K562 (cell line): ENCODE measurements around the gene ZNF428. TPM values are rescaled to one million over a fixed set of nuclear protein-coding genes. Genes with fewer than 3 reads are reported as not detected.
A peak's percentile ranks its signal among the peaks of the same experiment; 100 is the strongest.

ENCODE experiments used
- ETV1 ChIP-seq: fragments of 450-650 bp; conservative IDR thresholded peaks from 2 replicates; pipeline ENCODE4 v1.6.1; 2016; ENCODE audit warnings: missing genetic modification characterization, control low read depth, low read depth, missing compliant biosample characterization
- HCFC1 ChIP-seq: IDR thresholded peaks from 2 replicates; pipeline ENCODE4 v1.6.1; 2012; ENCODE audit warnings: low read depth, low read length, improper control_type of control experiment
- MBD2 ChIP-seq: sonication (generic); IDR thresholded peaks from 2 replicates; pipeline ENCODE4 v1.6.1; 2016; ENCODE audit warnings: low read depth, borderline replicate concordance
- PHB ChIP-seq: fragments of 250-450 bp; sonication (Bioruptor Pico); IDR thresholded peaks from 2 replicates; pipeline ENCODE4 v1.5.0; 2021
- RFX1 ChIP-seq: fragments of 450-650 bp; IDR thresholded peaks from 2 replicates; pipeline ENCODE4 v1.6.1; 2016; ENCODE audit warnings: mild to moderate bottlenecking, moderate library complexity
- TEAD4 ChIP-seq, 2 experiments: sonication (generic) in 1 of 2; formaldehyde crosslinking in 1 of 2; IDR thresholded peaks; 2 replicates each; pipeline versions ENCODE4 v1.6.1 to v1.8.0; 2012 to 2022; ENCODE audit warnings: borderline replicate concordance in 1 of 2, inconsistent platforms in 1 of 2, low read length in 1 of 2, mild to moderate bottlenecking in 1 of 2, missing genetic modification reagents in 1 of 2
- ZBED1 ChIP-seq: IDR thresholded peaks from 2 replicates; pipeline ENCODE4 v1.6.1; 2014
- polyA plus RNA-seq, 8 experiments: library from polyadenylated mRNA; depleted of rRNA in 4 of 8; stranded (reverse) in 5 of 8; unstranded in 3 of 8; fragments of >200 nt; fragmentation: Nextera tagmentation in 2 of 8; fragmentation: Illumina TruSeq in 1 of 8; extraction: Ambion mirVana in 2 of 8; extraction: Trizol in 1 of 8; gene quantifications; 2 replicates each; pipeline versions ENCODE4 v1.2.1 to v1.2.3, GENCODE V29; 2011 to 2014; ENCODE audit warnings: inconsistent platforms in 1 of 8, missing spikeins in 1 of 8
- total RNA-seq, 7 experiments: library from RNA; depleted of rRNA in 6 of 7; stranded (reverse); fragments of >200 nt in 6 of 7; fragmentation: Illumina TruSeq in 2 of 7; extraction: Trizol in 2 of 7; gene quantifications; 2 replicates each; pipeline versions ENCODE4 v1.2.1 to v1.2.3, GENCODE V29; 2011 to 2021; ENCODE audit warnings: low replicate concordance in 1 of 7
- TF ChIP-seq, protein P1 (sequence below): IDR thresholded peaks from 2 replicates; pipeline ENCODE4 v1.6.1; 2012; ENCODE audit warnings: low read depth, low read length, improper control_type of control experiment, borderline replicate concordance
- TF ChIP-seq, protein P2 (sequence below): fragments of 250-450 bp; sonication (Bioruptor Pico); IDR thresholded peaks from 2 replicates; pipeline ENCODE4 v1.4.0; 2020; ENCODE audit warnings: borderline replicate concordance
- TF ChIP-seq, protein P3 (sequence below): sonication (generic); formaldehyde crosslinking; IDR thresholded peaks from 2 replicates; pipeline ENCODE4 v1.8.0; 2023; ENCODE audit warnings: missing genetic modification reagents, mild to moderate bottlenecking, borderline replicate concordance
- TF ChIP-seq, protein P4 (sequence below): fragments of 250-450 bp; sonication (Bioruptor Pico); IDR thresholded peaks from 2 replicates; pipeline ENCODE4 v1.8.0; 2022; ENCODE audit warnings: moderate library complexity, mild to moderate bottlenecking, inconsistent platforms
- TF ChIP-seq, protein P5 (sequence below): fragments of 250-450 bp; sonication (Bioruptor Pico); IDR thresholded peaks from 2 replicates; pipeline ENCODE4 v1.8.0; 2022; ENCODE audit warnings: moderate library complexity, mild to moderate bottlenecking, inconsistent platforms
- TF ChIP-seq, protein P6 (sequence below): fragments of 250-450 bp; sonication (Bioruptor Pico); IDR thresholded peaks from 2 replicates; pipeline ENCODE4 v1.5.0; 2020; ENCODE audit warnings: mild to moderate bottlenecking

Gene ZNF428
- total and polyA plus RNA-seq, 9 of the 15 experiments (the other 6 are each of a cell fraction or from before 2014, with no cell fraction given), result 0.15 to 85.7 (median 15.9) TPM

DNA sequence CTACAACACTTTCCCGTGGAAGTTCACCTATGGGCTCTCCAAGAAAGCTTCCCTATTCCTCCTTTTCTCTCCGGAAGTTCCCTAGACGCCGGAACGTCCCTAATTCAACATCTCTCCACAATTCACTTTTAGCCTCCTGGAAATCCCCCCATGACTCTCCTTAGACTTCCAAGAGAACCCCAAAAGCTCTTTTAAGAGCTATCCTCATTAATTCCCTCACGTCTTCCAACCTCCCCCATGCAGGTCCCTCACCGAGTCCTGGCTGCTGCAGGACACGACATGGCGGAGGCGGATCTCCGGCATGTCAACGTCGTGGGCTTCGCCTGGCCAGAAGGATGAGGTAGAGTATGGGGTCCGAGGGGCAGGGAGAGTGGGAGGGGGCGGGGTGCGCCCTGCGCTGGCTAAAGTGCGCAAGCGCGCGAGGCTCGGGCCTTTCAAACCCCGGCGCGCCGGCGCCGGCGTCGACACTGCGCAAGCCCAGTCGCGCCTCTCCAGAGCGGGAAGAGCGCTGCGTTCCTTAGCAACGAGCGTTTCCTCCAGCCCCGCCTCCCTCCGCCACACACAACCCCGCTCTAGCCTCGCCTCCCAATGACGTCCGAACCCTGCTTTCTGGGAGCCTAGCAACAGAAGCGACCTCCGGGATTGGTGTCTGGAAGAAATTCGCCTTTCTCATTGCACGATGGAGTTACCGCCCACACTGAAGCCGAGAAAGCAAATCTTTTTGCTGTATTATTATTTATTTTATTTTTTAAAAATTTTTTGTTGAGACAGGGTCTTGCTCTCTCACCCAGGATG lies 44.1 kb downstream of the ZNF428 start, which contains the start of the genes PINLYP and XRCC1 (continued):
- TF ChIP-seq, protein P1, sequence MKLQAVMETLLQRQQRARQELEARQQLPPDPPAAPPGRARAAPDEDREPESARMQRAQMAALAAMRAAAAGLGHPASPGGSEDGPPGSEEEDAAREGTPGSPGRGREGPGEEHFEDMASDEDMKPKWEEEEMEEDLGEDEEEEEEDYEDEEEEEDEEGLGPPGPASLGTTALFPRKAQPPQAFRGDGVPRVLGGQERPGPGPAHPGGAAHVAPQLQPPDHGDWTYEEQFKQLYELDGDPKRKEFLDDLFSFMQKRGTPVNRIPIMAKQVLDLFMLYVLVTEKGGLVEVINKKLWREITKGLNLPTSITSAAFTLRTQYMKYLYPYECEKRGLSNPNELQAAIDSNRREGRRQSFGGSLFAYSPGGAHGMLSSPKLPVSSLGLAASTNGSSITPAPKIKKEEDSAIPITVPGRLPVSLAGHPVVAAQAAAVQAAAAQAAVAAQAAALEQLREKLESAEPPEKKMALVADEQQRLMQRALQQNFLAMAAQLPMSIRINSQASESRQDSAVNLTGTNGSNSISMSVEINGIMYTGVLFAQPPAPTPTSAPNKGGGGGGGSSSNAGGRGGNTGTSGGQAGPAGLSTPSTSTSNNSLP, result no peak
- TF ChIP-seq, protein P2, sequence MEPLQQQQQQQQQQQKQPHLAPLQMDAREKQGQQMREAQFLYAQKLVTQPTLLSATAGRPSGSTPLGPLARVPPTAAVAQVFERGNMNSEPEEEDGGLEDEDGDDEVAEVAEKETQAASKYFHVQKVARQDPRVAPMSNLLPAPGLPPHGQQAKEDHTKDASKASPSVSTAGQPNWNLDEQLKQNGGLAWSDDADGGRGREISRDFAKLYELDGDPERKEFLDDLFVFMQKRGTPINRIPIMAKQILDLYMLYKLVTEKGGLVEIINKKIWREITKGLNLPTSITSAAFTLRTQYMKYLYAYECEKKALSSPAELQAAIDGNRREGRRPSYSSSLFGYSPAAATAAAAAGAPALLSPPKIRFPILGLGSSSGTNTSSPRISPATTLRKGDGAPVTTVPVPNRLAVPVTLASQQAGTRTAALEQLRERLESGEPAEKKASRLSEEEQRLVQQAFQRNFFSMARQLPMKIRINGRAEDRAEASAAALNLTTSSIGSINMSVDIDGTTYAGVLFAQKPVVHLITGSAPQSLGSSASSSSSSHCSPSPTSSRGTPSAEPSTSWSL, result no peak
- peak; percentile 97 for TF ChIP-seq RFX1
- peak; percentile 14; the same call in 1 of the 2 replicates for TF ChIP-seq ETV1 (tag)
- peak; percentile 65 for TF ChIP-seq HCFC1
- TF ChIP-seq, protein P3, sequence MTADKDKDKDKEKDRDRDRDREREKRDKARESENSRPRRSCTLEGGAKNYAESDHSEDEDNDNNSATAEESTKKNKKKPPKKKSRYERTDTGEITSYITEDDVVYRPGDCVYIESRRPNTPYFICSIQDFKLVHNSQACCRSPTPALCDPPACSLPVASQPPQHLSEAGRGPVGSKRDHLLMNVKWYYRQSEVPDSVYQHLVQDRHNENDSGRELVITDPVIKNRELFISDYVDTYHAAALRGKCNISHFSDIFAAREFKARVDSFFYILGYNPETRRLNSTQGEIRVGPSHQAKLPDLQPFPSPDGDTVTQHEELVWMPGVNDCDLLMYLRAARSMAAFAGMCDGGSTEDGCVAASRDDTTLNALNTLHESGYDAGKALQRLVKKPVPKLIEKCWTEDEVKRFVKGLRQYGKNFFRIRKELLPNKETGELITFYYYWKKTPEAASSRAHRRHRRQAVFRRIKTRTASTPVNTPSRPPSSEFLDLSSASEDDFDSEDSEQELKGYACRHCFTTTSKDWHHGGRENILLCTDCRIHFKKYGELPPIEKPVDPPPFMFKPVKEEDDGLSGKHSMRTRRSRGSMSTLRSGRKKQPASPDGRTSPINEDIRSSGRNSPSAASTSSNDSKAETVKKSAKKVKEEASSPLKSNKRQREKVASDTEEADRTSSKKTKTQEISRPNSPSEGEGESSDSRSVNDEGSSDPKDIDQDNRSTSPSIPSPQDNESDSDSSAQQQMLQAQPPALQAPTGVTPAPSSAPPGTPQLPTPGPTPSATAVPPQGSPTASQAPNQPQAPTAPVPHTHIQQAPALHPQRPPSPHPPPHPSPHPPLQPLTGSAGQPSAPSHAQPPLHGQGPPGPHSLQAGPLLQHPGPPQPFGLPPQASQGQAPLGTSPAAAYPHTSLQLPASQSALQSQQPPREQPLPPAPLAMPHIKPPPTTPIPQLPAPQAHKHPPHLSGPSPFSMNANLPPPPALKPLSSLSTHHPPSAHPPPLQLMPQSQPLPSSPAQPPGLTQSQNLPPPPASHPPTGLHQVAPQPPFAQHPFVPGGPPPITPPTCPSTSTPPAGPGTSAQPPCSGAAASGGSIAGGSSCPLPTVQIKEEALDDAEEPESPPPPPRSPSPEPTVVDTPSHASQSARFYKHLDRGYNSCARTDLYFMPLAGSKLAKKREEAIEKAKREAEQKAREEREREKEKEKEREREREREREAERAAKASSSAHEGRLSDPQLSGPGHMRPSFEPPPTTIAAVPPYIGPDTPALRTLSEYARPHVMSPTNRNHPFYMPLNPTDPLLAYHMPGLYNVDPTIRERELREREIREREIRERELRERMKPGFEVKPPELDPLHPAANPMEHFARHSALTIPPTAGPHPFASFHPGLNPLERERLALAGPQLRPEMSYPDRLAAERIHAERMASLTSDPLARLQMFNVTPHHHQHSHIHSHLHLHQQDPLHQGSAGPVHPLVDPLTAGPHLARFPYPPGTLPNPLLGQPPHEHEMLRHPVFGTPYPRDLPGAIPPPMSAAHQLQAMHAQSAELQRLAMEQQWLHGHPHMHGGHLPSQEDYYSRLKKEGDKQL (CRISPR knock-in tag), result no peak
- TF ChIP-seq, protein P4, sequence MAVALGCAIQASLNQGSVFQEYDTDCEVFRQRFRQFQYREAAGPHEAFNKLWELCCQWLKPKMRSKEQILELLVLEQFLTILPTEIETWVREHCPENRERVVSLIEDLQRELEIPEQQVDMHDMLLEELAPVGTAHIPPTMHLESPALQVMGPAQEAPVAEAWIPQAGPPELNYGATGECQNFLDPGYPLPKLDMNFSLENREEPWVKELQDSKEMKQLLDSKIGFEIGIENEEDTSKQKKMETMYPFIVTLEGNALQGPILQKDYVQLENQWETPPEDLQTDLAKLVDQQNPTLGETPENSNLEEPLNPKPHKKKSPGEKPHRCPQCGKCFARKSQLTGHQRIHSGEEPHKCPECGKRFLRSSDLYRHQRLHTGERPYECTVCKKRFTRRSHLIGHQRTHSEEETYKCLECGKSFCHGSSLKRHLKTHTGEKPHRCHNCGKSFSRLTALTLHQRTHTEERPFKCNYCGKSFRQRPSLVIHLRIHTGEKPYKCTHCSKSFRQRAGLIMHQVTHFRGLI (CRISPR knock-in tag), result no peak
- TF ChIP-seq MBD2, result no peak; the same call in 1 of the 2 replicates
- TF ChIP-seq, protein P5, sequence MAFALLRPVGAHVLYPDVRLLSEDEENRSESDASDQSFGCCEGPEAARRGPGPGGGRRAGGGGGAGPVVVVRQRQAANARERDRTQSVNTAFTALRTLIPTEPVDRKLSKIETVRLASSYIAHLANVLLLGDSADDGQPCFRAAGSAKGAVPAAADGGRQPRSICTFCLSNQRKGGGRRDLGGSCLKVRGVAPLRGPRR (CRISPR knock-in tag), result peak; percentile 48; the same call in 1 of the 2 replicates
- TF ChIP-seq TEAD4 (IDR thresholded peaks at IDR 0.05; ENCODE audit: low read length), result no peak
- no peak for TF ChIP-seq TEAD4 (CRISPR knock-in tag; IDR thresholded peaks at IDR 0.05; ENCODE audit: borderline replicate concordance)
- TF ChIP-seq PHB, result no peak
- TF ChIP-seq, protein P6, sequence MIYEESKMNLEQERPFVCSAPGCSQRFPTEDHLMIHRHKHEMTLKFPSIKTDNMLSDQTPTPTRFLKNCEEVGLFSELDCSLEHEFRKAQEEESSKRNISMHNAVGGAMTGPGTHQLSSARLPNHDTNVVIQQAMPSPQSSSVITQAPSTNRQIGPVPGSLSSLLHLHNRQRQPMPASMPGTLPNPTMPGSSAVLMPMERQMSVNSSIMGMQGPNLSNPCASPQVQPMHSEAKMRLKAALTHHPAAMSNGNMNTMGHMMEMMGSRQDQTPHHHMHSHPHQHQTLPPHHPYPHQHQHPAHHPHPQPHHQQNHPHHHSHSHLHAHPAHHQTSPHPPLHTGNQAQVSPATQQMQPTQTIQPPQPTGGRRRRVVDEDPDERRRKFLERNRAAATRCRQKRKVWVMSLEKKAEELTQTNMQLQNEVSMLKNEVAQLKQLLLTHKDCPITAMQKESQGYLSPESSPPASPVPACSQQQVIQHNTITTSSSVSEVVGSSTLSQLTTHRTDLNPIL (CRISPR knock-in tag), result no peak
- no peak for TF ChIP-seq ZBED1
